OCI-LY1 (cell line): ENCODE results near the gene KIF13A.

Experiments
- EZH2 ChIP-seq: fragments of 200-600 bp; sonication (generic), shearing (Covaris generic); IDR thresholded peaks from 2 replicates; pipeline ENCODE4 v1.8.0; 2017; ENCODE audit warnings: borderline replicate concordance, mixed run types, mild to moderate bottlenecking, antibody characterized with exemption, low read length, moderate library complexity, mixed read lengths
- TF ChIP-seq, protein P1 (sequence below): fragments of 200-600 bp; sonication (generic), shearing (Covaris generic); IDR thresholded peaks from 2 replicates; pipeline ENCODE4 v1.5.1; 2017; ENCODE audit warnings: mild to moderate bottlenecking, antibody characterized with exemption, low read length, moderate library complexity, mixed read lengths

DNA sequence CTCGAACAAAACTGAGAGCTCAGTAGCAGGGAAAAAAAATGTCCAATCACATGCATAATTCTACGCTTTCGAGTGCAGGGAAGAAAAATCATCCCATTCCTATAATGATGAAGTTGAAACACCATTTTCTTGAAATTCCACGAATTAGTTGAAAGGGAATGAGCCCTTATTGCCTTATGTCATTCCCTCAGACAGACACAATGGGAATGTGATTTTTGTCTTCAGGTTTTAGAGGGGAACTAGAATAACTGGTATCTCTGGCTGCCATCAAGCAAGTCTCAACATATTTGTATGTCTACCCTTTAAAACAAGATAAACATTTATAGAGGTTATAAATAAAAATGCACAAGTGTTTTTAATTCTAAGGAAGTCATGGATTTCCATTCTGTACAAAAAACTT, 87.9 kb downstream of the KIF13A start:
- TF ChIP-seq, protein P1, sequence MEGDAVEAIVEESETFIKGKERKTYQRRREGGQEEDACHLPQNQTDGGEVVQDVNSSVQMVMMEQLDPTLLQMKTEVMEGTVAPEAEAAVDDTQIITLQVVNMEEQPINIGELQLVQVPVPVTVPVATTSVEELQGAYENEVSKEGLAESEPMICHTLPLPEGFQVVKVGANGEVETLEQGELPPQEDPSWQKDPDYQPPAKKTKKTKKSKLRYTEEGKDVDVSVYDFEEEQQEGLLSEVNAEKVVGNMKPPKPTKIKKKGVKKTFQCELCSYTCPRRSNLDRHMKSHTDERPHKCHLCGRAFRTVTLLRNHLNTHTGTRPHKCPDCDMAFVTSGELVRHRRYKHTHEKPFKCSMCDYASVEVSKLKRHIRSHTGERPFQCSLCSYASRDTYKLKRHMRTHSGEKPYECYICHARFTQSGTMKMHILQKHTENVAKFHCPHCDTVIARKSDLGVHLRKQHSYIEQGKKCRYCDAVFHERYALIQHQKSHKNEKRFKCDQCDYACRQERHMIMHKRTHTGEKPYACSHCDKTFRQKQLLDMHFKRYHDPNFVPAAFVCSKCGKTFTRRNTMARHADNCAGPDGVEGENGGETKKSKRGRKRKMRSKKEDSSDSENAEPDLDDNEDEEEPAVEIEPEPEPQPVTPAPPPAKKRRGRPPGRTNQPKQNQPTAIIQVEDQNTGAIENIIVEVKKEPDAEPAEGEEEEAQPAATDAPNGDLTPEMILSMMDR: no peak
- no peak for TF ChIP-seq EZH2
